Measurements from ENCODE around the gene PF4V1.

PF4V1 gene

DNA sequence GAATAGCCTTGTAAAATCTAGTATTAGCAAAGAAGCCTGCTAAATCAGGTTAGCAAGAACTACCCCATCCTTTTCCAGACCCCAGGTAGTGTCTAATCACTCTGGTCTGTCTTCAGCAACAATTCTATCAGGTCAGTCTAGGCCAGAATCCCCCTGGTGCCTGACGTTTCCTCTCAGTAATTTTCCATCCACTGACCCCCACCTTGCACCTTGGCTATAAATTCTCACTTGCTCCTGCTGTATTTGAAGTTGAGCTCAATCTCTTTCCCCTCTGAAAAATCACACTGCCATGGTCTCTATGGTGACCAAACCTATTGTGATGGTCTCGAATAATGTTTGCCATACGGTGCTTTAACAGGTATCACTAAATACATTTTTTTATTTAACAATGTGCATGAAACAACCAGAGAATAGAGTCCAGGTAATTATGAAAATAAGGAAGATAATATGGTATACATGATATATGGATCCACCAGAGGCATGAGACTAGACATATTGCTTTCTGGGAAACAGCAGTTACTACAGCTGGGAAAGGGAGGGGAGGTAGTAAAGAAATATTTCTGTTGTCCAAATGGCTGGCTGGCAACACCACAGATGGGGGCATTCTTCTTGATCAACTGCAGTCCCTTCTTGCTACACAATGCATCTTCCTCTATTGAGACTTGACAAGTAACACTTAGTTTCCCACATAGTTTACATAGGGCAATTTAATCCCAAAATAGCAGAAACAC lies 49.9 kb downstream of the PF4V1 start:
- no peak for TF ChIP-seq JUND (IDR thresholded peaks at IDR 0.05; ENCODE audit: low read depth)
- in situ Hi-C loops (cut with HindIII; ENCODE audit: low pct_unique_long_range_greater_than_20kb, low sequenced_read_pairs) = no loop called here
- DNase-seq (ENCODE audit: low read depth in 1 of 2, low spot score in 1 of 2) = no peak
